IMR-90 (cell line): ENCODE results near the gene ATP2B2. TPM values are rescaled to one million over a fixed set of nuclear protein-coding genes. Genes with fewer than 3 reads are reported as not detected.

Experiments
- ATAC-seq: fragments of 200-7000 bp; cut with Tn5 transposase; 2 replicates; pipeline ENCODE4 v1.9.1; 2020; ENCODE audit warnings: low read depth, mild to moderate bottlenecking, moderate library complexity
- BruUV-seq: library from RNA; stranded (reverse); fragments of 400-500 nt; replicated peaks from 2 replicates; lab custom pipeline; 2021; lab: Mats Ljungman, UMichigan
- CTCF ChIA-PET: fragments of 300-600 bp; formaldehyde crosslinking; extraction: SDS; loops from one replicate; lab custom pipeline; 2021; ENCODE audit warnings: antibody characterized with exemption; lab: Yijun Ruan, JAX
- POLR2A ChIA-PET: fragments of 300-600 bp; sonication (Branson Sonifier 250); formaldehyde crosslinking; loops from one replicate; lab custom pipeline; 2022; ENCODE audit warnings: antibody characterized with exemption; ENCODE audit not compliant: unreplicated experiment; lab: Charles Lee
- DNase-seq: peaks from one replicate; pipeline ENCODE4 v3.0.0; 2013
- H2AFZ ChIP-seq: replicated peaks from 2 replicates; pipeline ENCODE3; 2013; ENCODE audit warnings: low read length, mild to moderate bottlenecking; ENCODE audit not compliant: poor library complexity
- H2AK5ac ChIP-seq: 2 replicates; pipeline ENCODE4 v1.6.1; 2013; ENCODE audit warnings: low read depth, low read length, inconsistent platforms
- H2AK9ac ChIP-seq: replicated peaks from 2 replicates; pipeline ENCODE3; 2013; ENCODE audit warnings: mild to moderate bottlenecking, low read depth, low read length, moderate library complexity; ENCODE audit not compliant: poor library complexity
- H2BK120ac ChIP-seq: 2 replicates; pipeline ENCODE4 v1.6.1; 2013; ENCODE audit warnings: low read depth, low read length, inconsistent platforms
- H2BK15ac ChIP-seq: 3 replicates; pipeline ENCODE4 v1.6.1; 2013; ENCODE audit warnings: low read depth, low read length, inconsistent platforms
- H2BK20ac ChIP-seq: 2 replicates; pipeline ENCODE4 v1.6.1; 2013; ENCODE audit warnings: low read depth, mild to moderate bottlenecking, inconsistent platforms, low read length, moderate library complexity
- H2BK5ac ChIP-seq: 2 replicates; pipeline ENCODE4 v1.6.1; 2013; ENCODE audit warnings: mild to moderate bottlenecking, low read depth, low read length, inconsistent platforms; ENCODE audit not compliant: poor library complexity, severe bottlenecking
- H3K14ac ChIP-seq: replicated peaks from 2 replicates; pipeline ENCODE4 v1.6.1; 2013; ENCODE audit warnings: low read depth, low read length, inconsistent platforms
- H3K18ac ChIP-seq: 2 replicates; pipeline ENCODE4 v1.6.1; 2013; ENCODE audit warnings: low read depth, low read length, control low read depth
- H3K23ac ChIP-seq: 2 replicates; pipeline ENCODE4 v1.6.1; 2013; ENCODE audit warnings: low read depth, low read length, inconsistent platforms
- H3K27ac ChIP-seq: 2 replicates; pipeline ENCODE4 v1.5.1; 2013; ENCODE audit warnings: mild to moderate bottlenecking, control low read depth, low read length; ENCODE audit not compliant: insufficient read depth
- H3K27me3 ChIP-seq: 2 replicates; pipeline ENCODE4 v1.6.1; 2013; ENCODE audit warnings: low read length; ENCODE audit not compliant: control insufficient read depth, insufficient read depth
- H3K36me3 ChIP-seq: 2 replicates; pipeline ENCODE4 v1.6.1; 2013; ENCODE audit warnings: low read length, mixed read lengths; ENCODE audit not compliant: control insufficient read depth, insufficient read depth
- H3K4ac ChIP-seq: 2 replicates; pipeline ENCODE4 v1.6.1; 2013; ENCODE audit warnings: low read depth, low read length, inconsistent platforms
- H3K4me1 ChIP-seq: 2 replicates; pipeline ENCODE4 v1.6.1; 2013; ENCODE audit warnings: low read length, mixed read lengths; ENCODE audit not compliant: control insufficient read depth, insufficient read depth
- H3K4me2 ChIP-seq: 2 replicates; pipeline ENCODE4 v1.6.1; 2013; ENCODE audit warnings: low read depth, mild to moderate bottlenecking, control low read depth, low read length, moderate library complexity
- H3K4me3 ChIP-seq: 2 replicates; pipeline ENCODE4 v1.5.1; 2013; ENCODE audit warnings: low read depth, mild to moderate bottlenecking, control low read depth, low read length, moderate library complexity; ENCODE audit not compliant: insufficient read depth
- H3K56ac ChIP-seq: 2 replicates; pipeline ENCODE4 v1.6.1; 2013; ENCODE audit warnings: low read length, inconsistent platforms; ENCODE audit not compliant: insufficient read depth; ENCODE audit errors: extremely low read depth
- H3K79me1 ChIP-seq, 2 experiments: 2 replicates each; pipeline ENCODE4 v1.6.1; 2013; ENCODE audit warnings: low read length in 2 of 2, inconsistent platforms in 1 of 2, low read depth in 1 of 2
- H3K9ac ChIP-seq: 2 replicates; pipeline ENCODE4 v1.6.1; 2013; ENCODE audit warnings: low read depth, low read length, control low read depth
- H3K9me1 ChIP-seq: 2 replicates; pipeline ENCODE4 v1.6.1; 2013; ENCODE audit warnings: low read length, inconsistent platforms; ENCODE audit not compliant: insufficient read depth
- H3K9me3 ChIP-seq: 2 replicates; pipeline ENCODE4 v1.6.1; 2013; ENCODE audit warnings: low read length; ENCODE audit not compliant: control insufficient read depth, insufficient read depth
- H4K20me1 ChIP-seq: 2 replicates; pipeline ENCODE4 v1.6.1; 2013; ENCODE audit warnings: low read length, inconsistent platforms; ENCODE audit not compliant: insufficient read depth
- H4K5ac ChIP-seq: 2 replicates; pipeline ENCODE4 v1.6.1; 2013; ENCODE audit warnings: mild to moderate bottlenecking, low read depth, low read length, control low read depth
- H4K8ac ChIP-seq, 2 experiments: 2 replicates each; pipeline ENCODE4 v1.6.1; 2013; ENCODE audit warnings: low read depth in 2 of 2, low read length in 2 of 2, control low read depth in 1 of 2, inconsistent platforms in 1 of 2
- H4K91ac ChIP-seq: 2 replicates; pipeline ENCODE4 v1.6.1; 2013; ENCODE audit warnings: low read depth, low read length, inconsistent platforms; ENCODE audit not compliant: insufficient read depth
- CEBPB ChIP-seq: IDR thresholded peaks from 2 replicates; pipeline ENCODE4 v1.6.1; 2012; ENCODE audit warnings: low read depth, low read length, improper control_type of control experiment
- CTCF ChIP-seq: conservative IDR thresholded peaks from 2 replicates; pipeline ENCODE4 v1.5.1; 2012; ENCODE audit warnings: mild to moderate bottlenecking, low read depth, low read length, improper control_type of control experiment
- MXI1 ChIP-seq: IDR thresholded peaks from 2 replicates; pipeline ENCODE4 v1.6.1; 2012; ENCODE audit warnings: low read depth, mild to moderate bottlenecking, low read length, moderate library complexity, borderline replicate concordance
- POLR2A ChIP-seq: IDR thresholded peaks from 2 replicates; pipeline ENCODE4 v1.6.1; 2012; ENCODE audit warnings: mild to moderate bottlenecking, low read depth, low read length
- RAD21 ChIP-seq: IDR thresholded peaks from 2 replicates; pipeline ENCODE4 v1.6.1; 2012; ENCODE audit warnings: low read length, improper control_type of control experiment
- RCOR1 ChIP-seq: IDR thresholded peaks from 2 replicates; pipeline ENCODE4 v1.6.1; 2012; ENCODE audit warnings: mild to moderate bottlenecking, low read length, improper control_type of control experiment; ENCODE audit not compliant: insufficient replicate concordance
- SMC3 ChIP-seq: fragments of 150-350 bp; IDR thresholded peaks from 2 replicates; pipeline ENCODE4 v1.6.1; 2016; ENCODE audit warnings: low read depth, mild to moderate bottlenecking, antibody characterized with exemption, low read length, moderate library complexity
- USF2 ChIP-seq: fragments of 150-350 bp; IDR thresholded peaks from 2 replicates; pipeline ENCODE4 v1.6.1; 2017; ENCODE audit warnings: mild to moderate bottlenecking, antibody characterized with exemption, low read length, low read depth
- WGBS, 2 experiments: methylation state at CpG; one replicate each; pipeline versions ENCODE4 v1.1.5 to v1.1.7; 2013; ENCODE audit warnings: missing lambda C conversion rate in 2 of 2; ENCODE audit not compliant: insufficient read length in 1 of 2; ENCODE audit errors: extremely low coverage in 2 of 2; 5-methylcytosine and 5-hydroxymethylcytosine counted together
- dilution Hi-C: fragments of 300-500 bp; cut with HindIII; formaldehyde crosslinking; loops from one replicate; pipeline ENCODE4 v1.14.3; 2018; ENCODE audit warnings: low sequenced_read_pairs; ENCODE audit not compliant: unreplicated experiment
- in situ Hi-C: fragments of 300-500 bp; cut with MboI; formaldehyde crosslinking; loops from 3 replicates; pipeline ENCODE4 v1.14.3; 2019; ENCODE audit warnings: low sequenced_read_pairs, inconsistent platforms, mixed read lengths
- intact Hi-C: fragments of 100-400 bp; cut with micrococcal nuclease; formaldehyde crosslinking; loops from 2 replicates; pipeline ENCODE4 v1.10.0; 2022
- polyA plus RNA-seq, 3 experiments: library from polyadenylated mRNA; depleted of rRNA; stranded (reverse); fragments of >200 nt; gene quantifications; 2 replicates each; pipeline ENCODE4 v1.2.3, GENCODE V29; 2012; ENCODE audit warnings: low replicate concordance in 1 of 3
- total RNA-seq: library from RNA; depleted of rRNA; stranded (reverse); fragments of >200 nt; gene quantifications from 2 replicates; pipeline ENCODE4 v1.2.3, GENCODE V29; 2012

ATP2B2 gene
- total and polyA plus RNA-seq, 2 of the 4 experiments (the other 2 are of a cell fraction) = under 0.01 to 0.02 TPM

GRCh38 chr3:10550705-10551104, 45.3 kb upstream of the ATP2B2 start:
- H3K27ac ChIP-seq = no peak overlapping the region
- ChIA-PET POLR2A (no interaction called here), CTCF (interaction anchor here (0.6 kb wide), 1 partner anchor 15 kb away, joined by 4 read pairs; no protein-coding TSS in a partner anchor)
- H3K4me3 ChIP-seq = no peak overlapping the region
- no peak overlapping the region for H4K8ac ChIP-seq
- no peak overlapping the region for H2AFZ ChIP-seq
- TF ChIP-seq CEBPB = no peak
- no peak for TF ChIP-seq SMC3
- no peak for TF ChIP-seq RAD21
- TF ChIP-seq POLR2A = no peak
- no peak for TF ChIP-seq MXI1
- TF ChIP-seq CTCF = no peak
- no peak for TF ChIP-seq RCOR1
- TF ChIP-seq USF2 = no peak
- no peaks in the 10 kb centered on the region for H3K36me3 ChIP-seq
- H2AK5ac ChIP-seq = no peak overlapping the region
- no peak overlapping the region for H2BK20ac ChIP-seq
- no peak overlapping the region for H3K4me2 ChIP-seq
- H3K4me1 ChIP-seq = no peaks in the 10 kb centered on the region
- H2BK5ac ChIP-seq = no peak overlapping the region
- peaks cover 4% of the 10 kb centered on the region; the same call in 1 of the 2 replicates for H3K27me3 ChIP-seq
- H3K4ac ChIP-seq = no peak overlapping the region
- H2AK9ac ChIP-seq = no peak overlapping the region
- in situ Hi-C loops (no loop called here), intact Hi-C loops (no loop called here), dilution Hi-C loops (no loop called here)
- no peaks in the 10 kb centered on the region for H4K20me1 ChIP-seq
- no peak overlapping the region for H3K9ac ChIP-seq
- BruUV-seq = no TSS peak
- H3K9me3 ChIP-seq = no peaks in the 10 kb centered on the region
- H3K9me1 ChIP-seq = no peaks in the 10 kb centered on the region
- H3K14ac ChIP-seq = no peak overlapping the region
- H4K91ac ChIP-seq = no peak overlapping the region
- DNase-seq = no peak
- H3K56ac ChIP-seq = no peak overlapping the region
- H3K79me1 ChIP-seq = no peaks in the 10 kb centered on the region
- H2BK15ac ChIP-seq = no peak overlapping the region
- H3K23ac ChIP-seq = no peak overlapping the region
- H2BK120ac ChIP-seq = no peak overlapping the region
- 29% methylated on average over 4 of the region's 10 CpGs; no CpG with 5 or more reads in 1 of the 2 experiments for WGBS, 2 experiments
- H4K5ac ChIP-seq = no peak overlapping the region
- no peak overlapping the region for H3K18ac ChIP-seq
- no peak for ATAC-seq
